SK-N-SH treated with all-trans-retinoic acid at 6 μM for 48 hours (cell line): ENCODE measurements around the gene APLF.
A peak's percentile ranks its signal among the peaks of the same experiment; 100 is the strongest.
"Not testable (repeated sequence)": the region's sequence is repeated elsewhere in the genome, so short reads cannot be mapped to it uniquely, and the experiment has no call there.

Source experiments
- ATAC-seq: fragments of 200-7000 bp; cut with Tn5 transposase; 3 replicates; pipeline ENCODE4 v1.9.1; 2020; ENCODE audit warnings: mild to moderate bottlenecking, moderate library complexity
- ARNTL ChIP-seq: fragments of 450-650 bp; formaldehyde crosslinking; IDR thresholded peaks from 2 replicates; pipeline ENCODE4 v1.5.0; 2020; ENCODE audit warnings: low read depth, mild to moderate bottlenecking, moderate library complexity, borderline replicate concordance
- BACH2 ChIP-seq: fragments of 250-450 bp; sonication (Bioruptor Pico); IDR thresholded peaks from 2 replicates; pipeline ENCODE4 v1.9.0; 2021; ENCODE audit warnings: mild to moderate bottlenecking, borderline replicate concordance
- CREB5 ChIP-seq: fragments of 250-450 bp; sonication (Bioruptor Pico); IDR thresholded peaks from 2 replicates; pipeline ENCODE4 v1.5.1; 2020; ENCODE audit warnings: low read depth, mild to moderate bottlenecking, moderate library complexity
- ESRRG ChIP-seq: fragments of 250-450 bp; sonication (Bioruptor Pico); IDR thresholded peaks from 2 replicates; pipeline ENCODE4 v1.6.1; 2021; ENCODE audit warnings: mild to moderate bottlenecking
- GLIS3 ChIP-seq: fragments of 250-450 bp; sonication (Bioruptor Pico); IDR thresholded peaks from 2 replicates; pipeline ENCODE4 v1.5.0; 2020; ENCODE audit warnings: mild to moderate bottlenecking, moderate library complexity
- ISL1 ChIP-seq: fragments of 250-450 bp; sonication (Bioruptor Pico); IDR thresholded peaks from 2 replicates; pipeline ENCODE4 v2.1.2; 2022; ENCODE audit warnings: mild to moderate bottlenecking, moderate library complexity
- OSR1 ChIP-seq: fragments of 250-450 bp; sonication (Bioruptor Pico); IDR thresholded peaks from 2 replicates; pipeline ENCODE4 v1.8.0; 2022; ENCODE audit warnings: moderate library complexity, mild to moderate bottlenecking, inconsistent platforms
- POU6F1 ChIP-seq: fragments of 250-450 bp; sonication (Bioruptor Pico); IDR thresholded peaks from 2 replicates; pipeline ENCODE4 v1.8.0; 2021; ENCODE audit warnings: low read depth, mild to moderate bottlenecking, moderate library complexity, borderline replicate concordance
- PPARA ChIP-seq: fragments of 250-450 bp; sonication (Bioruptor Pico); IDR thresholded peaks from 2 replicates; pipeline ENCODE4 v1.5.0; 2020; ENCODE audit warnings: mild to moderate bottlenecking, borderline replicate concordance
- SNAI2 ChIP-seq: fragments of 250-450 bp; sonication (Bioruptor Pico); IDR thresholded peaks from 2 replicates; pipeline ENCODE4 v1.5.0; 2020; ENCODE audit warnings: mild to moderate bottlenecking, moderate library complexity
- TCF4 ChIP-seq: fragments of 250-450 bp; sonication (Bioruptor Pico); IDR thresholded peaks from 2 replicates; pipeline ENCODE4 v1.8.0; 2021; ENCODE audit warnings: mild to moderate bottlenecking, moderate library complexity, borderline replicate concordance
- TOX ChIP-seq: fragments of 250-450 bp; sonication (Bioruptor Pico); IDR thresholded peaks from 2 replicates; pipeline ENCODE4 v1.8.0; 2021; ENCODE audit warnings: mild to moderate bottlenecking, moderate library complexity, borderline replicate concordance
- ZFP3 ChIP-seq: fragments of 250-450 bp; sonication (Bioruptor Pico); IDR thresholded peaks from 2 replicates; pipeline ENCODE4 v1.5.0; 2020; ENCODE audit warnings: mild to moderate bottlenecking, moderate library complexity
- ZFP30 ChIP-seq: fragments of 450-650 bp; formaldehyde crosslinking; IDR thresholded peaks from 2 replicates; pipeline ENCODE4 v1.5.0; 2022; ENCODE audit warnings: mild to moderate bottlenecking, moderate library complexity
- ZNF565 ChIP-seq: fragments of 450-650 bp; formaldehyde crosslinking; conservative IDR thresholded peaks from 2 replicates; pipeline ENCODE4 v1.5.0; 2020; ENCODE audit warnings: low read depth, mild to moderate bottlenecking, moderate library complexity
- ZNF70 ChIP-seq: fragments of 450-650 bp; formaldehyde crosslinking; IDR thresholded peaks from 2 replicates; pipeline ENCODE4 v1.5.0; 2020; ENCODE audit warnings: mild to moderate bottlenecking, moderate library complexity
- ZNF8 ChIP-seq: fragments of 450-650 bp; formaldehyde crosslinking; IDR thresholded peaks from 2 replicates; pipeline ENCODE4 v1.5.0; 2020; ENCODE audit warnings: mild to moderate bottlenecking, moderate library complexity
- TF ChIP-seq, protein P1 (sequence below): fragments of 250-450 bp; sonication (Bioruptor Pico); IDR thresholded peaks from 2 replicates; pipeline ENCODE4 v1.5.1; 2021; ENCODE audit warnings: mild to moderate bottlenecking, moderate library complexity

Gene APLF

GRCh38 chr2:68441994-68442322 lies 25.4 kb upstream of the APLF start (continued):
- no peak for TF ChIP-seq GLIS3 (CRISPR knock-in tag)

DNA sequence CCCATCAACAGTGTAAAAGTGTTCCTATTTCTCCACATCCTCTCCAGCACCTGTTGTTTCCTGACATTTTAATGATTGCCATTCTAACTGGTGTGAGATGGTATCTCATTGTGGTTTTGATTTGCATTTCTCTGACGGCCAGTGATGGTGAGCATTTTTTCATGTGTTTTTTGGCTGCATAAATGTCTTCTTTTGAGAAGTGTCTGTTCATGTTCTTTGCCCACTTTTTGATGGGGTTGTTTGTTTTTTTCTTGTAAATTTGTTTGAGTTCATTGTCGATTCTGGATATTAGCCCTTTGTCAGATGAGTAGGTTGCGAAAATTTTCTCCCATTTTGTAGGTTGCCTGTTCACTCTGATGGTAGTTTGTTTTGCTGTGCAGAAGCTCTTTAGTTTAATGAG lies 21.0 kb upstream of the APLF start:
- ATAC-seq = not testable (repeated sequence)

DNA sequence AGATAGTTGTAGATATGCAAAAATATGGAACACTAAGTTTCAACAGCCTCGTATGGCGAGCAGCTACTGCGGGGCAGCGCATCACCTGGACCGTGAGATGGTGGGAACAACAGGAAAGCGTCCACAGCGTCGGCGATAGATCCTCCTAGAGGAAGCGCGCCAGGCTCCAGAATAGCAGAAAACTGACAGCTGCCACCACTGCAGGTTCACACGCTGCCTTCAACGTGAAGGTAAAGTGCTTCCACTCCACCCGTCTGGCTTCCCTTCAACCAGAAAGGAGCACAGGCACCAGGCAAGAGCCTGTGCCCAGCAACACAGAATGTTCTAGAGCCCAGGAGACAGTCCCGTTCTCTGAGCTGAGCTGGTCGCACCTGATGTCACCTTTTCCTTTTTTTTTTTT lies 20.3 kb upstream of the APLF start:
- no peak for TF ChIP-seq POU6F1 (CRISPR knock-in tag)
- no peak for ATAC-seq

GRCh38 chr2:68448671-68449653 lies 18.4 kb upstream of the APLF start:
- peak; percentile 28 for ATAC-seq

GRCh38 chr2:68452158-68452900 lies 15.1 kb upstream of the APLF start:
- no peak for ATAC-seq
- TF ChIP-seq ZNF70 (no peak), TOX (CRISPR knock-in tag) (no peak), CREB5 (CRISPR knock-in tag) (no peak), ZNF565 (CRISPR knock-in tag) (no peak), POU6F1 (CRISPR knock-in tag) (no peak), PPARA (CRISPR knock-in tag) (no peak), GLIS3 (CRISPR knock-in tag) (no peak), OSR1 (no peak), ZFP3 (CRISPR knock-in tag) (no peak), ZFP30 (CRISPR knock-in tag) (no peak), ARNTL (CRISPR knock-in tag) (no peak), TCF4 (no peak), ISL1 (CRISPR knock-in tag) (no peak)
- TF ChIP-seq, all 23 proteins: peak for 0

More at GRCh38 chr2:68448671-68449653, 18.4 kb upstream of the APLF start:
- TF ChIP-seq OSR1 = no peak
- TF ChIP-seq ARNTL (CRISPR knock-in tag) = no peak
- TF ChIP-seq ZFP30 (CRISPR knock-in tag) = no peak
- TF ChIP-seq ZNF8 (CRISPR knock-in tag) = no peak
- TF ChIP-seq BACH2 (CRISPR knock-in tag) = no peak
- TF ChIP-seq SNAI2 (CRISPR knock-in tag) = no peak
- TF ChIP-seq ESRRG (CRISPR knock-in tag) = no peak
- TF ChIP-seq TOX (CRISPR knock-in tag) = no peak
- no peak for TF ChIP-seq ZFP3 (CRISPR knock-in tag)
- TF ChIP-seq, protein P1, sequence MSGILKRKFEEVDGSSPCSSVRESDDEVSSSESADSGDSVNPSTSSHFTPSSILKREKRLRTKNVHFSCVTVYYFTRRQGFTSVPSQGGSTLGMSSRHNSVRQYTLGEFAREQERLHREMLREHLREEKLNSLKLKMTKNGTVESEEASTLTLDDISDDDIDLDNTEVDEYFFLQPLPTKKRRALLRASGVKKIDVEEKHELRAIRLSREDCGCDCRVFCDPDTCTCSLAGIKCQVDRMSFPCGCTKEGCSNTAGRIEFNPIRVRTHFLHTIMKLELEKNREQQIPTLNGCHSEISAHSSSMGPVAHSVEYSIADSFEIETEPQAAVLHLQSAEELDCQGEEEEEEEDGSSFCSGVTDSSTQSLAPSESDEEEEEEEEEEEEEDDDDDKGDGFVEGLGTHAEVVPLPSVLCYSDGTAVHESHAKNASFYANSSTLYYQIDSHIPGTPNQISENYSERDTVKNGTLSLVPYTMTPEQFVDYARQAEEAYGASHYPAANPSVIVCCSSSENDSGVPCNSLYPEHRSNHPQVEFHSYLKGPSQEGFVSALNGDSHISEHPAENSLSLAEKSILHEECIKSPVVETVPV (CRISPR knock-in tag) = no peak
- no peak for TF ChIP-seq ZNF565 (CRISPR knock-in tag)
